Activated naive CD4-positive, alpha-beta T cell treated with anti-CD3 and anti-CD28 coated beads, Interleukin-2, amount 50 U/mL, for 24 hours (primary cell): ENCODE data around the gene PPM1H.

Experiments used
- H3K27ac Mint-ChIP-seq: one replicate; pipeline ENCODE4 v1.8.0; 2021; ENCODE audit warnings: mild to moderate bottlenecking, mixed read lengths
- H3K27me3 Mint-ChIP-seq: one replicate; pipeline ENCODE4 v1.8.0; 2021; ENCODE audit warnings: mixed read lengths
- H3K36me3 Mint-ChIP-seq: one replicate; pipeline ENCODE4 v1.8.0; 2021; ENCODE audit warnings: mixed read lengths
- H3K4me1 Mint-ChIP-seq: one replicate; pipeline ENCODE4 v1.8.0; 2021; ENCODE audit warnings: mixed read lengths
- H3K4me3 Mint-ChIP-seq: one replicate; pipeline ENCODE4 v1.8.0; 2021; ENCODE audit warnings: mild to moderate bottlenecking, mixed read lengths
- H3K9me3 Mint-ChIP-seq: one replicate; pipeline ENCODE4 v1.8.0; 2021; ENCODE audit warnings: mixed read lengths

The PPM1H gene

DNA sequence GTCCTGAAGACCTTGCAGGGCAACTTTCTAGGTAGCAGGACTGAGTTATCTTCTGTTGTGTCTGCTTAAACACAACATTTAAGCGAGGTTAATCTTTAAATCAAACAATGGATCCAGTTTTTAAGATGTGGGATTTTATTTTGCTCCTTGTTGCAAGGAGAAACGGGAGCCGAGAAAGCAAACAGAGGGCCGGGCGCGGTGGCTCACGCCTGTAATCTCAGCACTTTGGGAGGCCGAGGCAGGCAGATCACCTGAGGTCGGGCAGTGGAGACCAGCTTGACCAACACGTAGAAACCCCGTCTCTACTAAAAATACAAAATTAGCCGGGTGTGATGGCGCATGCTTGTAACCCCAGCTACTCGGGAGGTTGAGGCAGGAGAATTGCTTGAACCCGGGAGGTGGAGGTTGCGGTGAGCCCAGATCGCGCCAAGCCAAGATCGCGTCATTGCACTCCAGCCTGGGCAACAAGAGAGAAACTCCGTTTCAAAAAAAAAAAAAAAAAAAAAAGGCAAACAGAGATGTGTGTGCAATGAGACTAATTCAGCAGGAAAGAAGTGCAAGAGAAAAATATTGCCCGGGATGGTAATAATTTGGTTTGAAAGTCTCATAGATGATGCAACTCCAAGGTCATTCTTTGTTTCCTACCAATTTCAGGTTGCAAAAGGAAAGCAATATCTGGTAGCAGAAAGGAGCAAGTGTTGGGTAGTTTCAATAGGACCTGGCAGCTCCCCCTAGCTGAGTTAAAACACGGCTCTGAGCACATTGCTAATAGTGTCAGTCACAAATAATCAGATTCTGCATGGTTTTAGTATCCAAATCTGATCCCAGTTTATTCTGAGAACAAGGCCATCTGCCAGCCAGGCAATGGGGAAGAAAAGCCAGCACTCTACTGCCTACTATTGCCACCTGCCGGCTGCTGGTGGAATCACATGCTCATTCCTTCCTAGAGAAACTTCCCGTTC, 141.4 kb downstream of the PPM1H start:
- Mint-ChIP-seq H3K4me3 (no peak overlapping the region), H3K4me1 (no peaks in the 10 kb centered on the region), H3K36me3 (no peaks in the 10 kb centered on the region), H3K27me3 (no peaks in the 10 kb centered on the region), H3K27ac (no peak overlapping the region), H3K9me3 (no peaks in the 10 kb centered on the region)

DNA sequence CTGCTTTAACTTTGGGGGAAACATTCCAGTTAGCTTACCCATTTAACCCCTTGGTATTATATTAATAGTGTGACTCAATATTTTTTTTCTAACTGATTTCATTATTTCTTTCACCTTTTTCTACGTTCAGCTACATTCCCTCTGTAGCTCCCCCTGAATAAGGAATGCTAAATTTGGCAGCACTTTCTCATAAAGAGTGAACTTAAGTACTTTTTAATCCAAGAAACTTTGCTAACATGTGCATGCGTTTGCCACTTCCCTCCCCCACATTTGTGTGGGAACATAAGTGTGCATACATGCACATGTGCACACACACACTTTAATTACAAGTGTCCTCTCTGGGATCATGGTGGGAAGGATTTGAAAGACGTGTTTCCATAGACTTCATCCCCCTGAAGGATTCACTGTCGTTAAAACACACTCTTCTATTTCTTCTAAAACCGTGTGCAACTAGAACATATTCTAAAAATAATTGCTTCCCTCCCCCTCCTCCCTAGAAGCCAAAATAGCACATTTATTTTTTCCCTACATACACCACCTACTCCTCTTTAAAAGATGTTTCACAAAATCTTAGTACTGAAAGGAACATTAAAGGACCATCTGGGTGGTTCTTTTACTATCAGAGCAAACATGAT, 142.6 kb downstream of the PPM1H start:
- H3K36me3 Mint-ChIP-seq, result no peaks in the 10 kb centered on the region
- H3K27me3 Mint-ChIP-seq, result no peaks in the 10 kb centered on the region
- H3K9me3 Mint-ChIP-seq, result no peaks in the 10 kb centered on the region
- no peak overlapping the region for H3K4me3 Mint-ChIP-seq
- H3K27ac Mint-ChIP-seq, result no peak overlapping the region
- no peaks in the 10 kb centered on the region for H3K4me1 Mint-ChIP-seq

DNA sequence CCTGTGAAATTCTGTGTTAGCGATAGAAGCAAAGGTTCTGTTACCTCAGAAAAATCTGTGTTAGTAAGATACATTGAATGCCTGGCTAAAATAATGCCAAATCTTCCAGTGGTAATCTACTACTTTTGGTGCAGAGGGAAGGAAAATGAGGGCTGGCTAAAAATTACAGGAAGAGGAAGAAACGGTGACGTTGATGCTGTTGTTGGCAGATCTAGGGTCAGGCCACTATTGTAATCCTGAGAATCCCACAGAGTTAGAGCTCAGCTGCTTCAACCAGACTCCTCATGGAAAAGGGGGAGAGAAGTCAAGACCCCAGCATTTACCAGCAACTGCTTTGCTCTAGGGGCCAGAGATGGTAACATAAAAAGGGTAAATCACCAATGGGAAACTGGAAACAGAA, 145.1 kb downstream of the PPM1H start:
- Mint-ChIP-seq H3K27me3 (no peaks in the 10 kb centered on the region), H3K9me3 (no peaks in the 10 kb centered on the region), H3K36me3 (no peaks in the 10 kb centered on the region), H3K4me1 (peaks cover 7% of the 10 kb centered on the region), H3K27ac (no peak overlapping the region), H3K4me3 (no peak overlapping the region)

DNA sequence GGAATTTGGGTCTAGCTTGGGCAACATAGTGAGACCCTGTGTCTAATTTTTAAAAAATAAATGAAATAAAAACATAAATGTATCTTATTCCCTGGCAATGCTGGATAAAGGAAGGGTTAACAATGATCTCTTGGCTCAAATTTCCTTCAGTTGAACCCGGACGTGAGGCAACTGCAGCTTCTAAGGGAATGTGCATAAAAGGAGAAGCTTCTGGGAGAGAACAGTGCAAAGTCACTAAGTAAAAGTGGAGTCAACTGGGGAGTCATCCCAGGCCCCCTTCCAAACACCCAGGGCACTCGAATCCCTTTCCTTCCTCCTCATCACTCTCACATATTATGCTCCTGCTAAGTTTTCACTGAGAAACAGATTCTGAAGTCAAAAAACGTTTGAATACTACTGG, 147.3 kb downstream of the PPM1H start:
- Mint-ChIP-seq H3K27ac (no peak overlapping the region), H3K4me3 (no peak overlapping the region), H3K27me3 (no peaks in the 10 kb centered on the region), H3K9me3 (no peaks in the 10 kb centered on the region), H3K36me3 (no peaks in the 10 kb centered on the region), H3K4me1 (peaks cover 7% of the 10 kb centered on the region)

DNA sequence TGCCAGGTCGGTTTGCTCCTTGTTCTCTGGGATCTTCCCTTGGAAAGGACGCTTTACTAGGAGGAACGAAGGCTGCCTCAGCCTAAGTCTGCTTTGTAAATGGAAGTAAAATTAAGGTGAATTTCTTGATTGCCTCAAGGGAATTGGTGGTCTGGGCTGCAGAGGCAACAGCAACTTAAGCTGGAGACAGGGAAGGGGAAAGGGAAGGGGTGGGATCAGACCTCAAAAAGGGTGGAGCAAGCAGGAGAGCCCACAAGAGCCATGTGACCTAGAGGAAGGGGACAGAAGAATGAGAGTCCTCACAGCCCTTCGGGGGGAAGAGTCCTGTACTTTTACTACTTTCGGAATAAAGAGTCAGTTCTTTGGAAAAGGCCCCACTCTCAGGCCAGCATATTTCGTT, 147.9 kb downstream of the PPM1H start:
- H3K4me3 Mint-ChIP-seq, result no peak overlapping the region
- no peak overlapping the region for H3K27ac Mint-ChIP-seq
- no peaks in the 10 kb centered on the region for H3K9me3 Mint-ChIP-seq
- no peaks in the 10 kb centered on the region for H3K27me3 Mint-ChIP-seq
- H3K4me1 Mint-ChIP-seq, result peaks cover 7% of the 10 kb centered on the region
- H3K36me3 Mint-ChIP-seq, result no peaks in the 10 kb centered on the region

DNA sequence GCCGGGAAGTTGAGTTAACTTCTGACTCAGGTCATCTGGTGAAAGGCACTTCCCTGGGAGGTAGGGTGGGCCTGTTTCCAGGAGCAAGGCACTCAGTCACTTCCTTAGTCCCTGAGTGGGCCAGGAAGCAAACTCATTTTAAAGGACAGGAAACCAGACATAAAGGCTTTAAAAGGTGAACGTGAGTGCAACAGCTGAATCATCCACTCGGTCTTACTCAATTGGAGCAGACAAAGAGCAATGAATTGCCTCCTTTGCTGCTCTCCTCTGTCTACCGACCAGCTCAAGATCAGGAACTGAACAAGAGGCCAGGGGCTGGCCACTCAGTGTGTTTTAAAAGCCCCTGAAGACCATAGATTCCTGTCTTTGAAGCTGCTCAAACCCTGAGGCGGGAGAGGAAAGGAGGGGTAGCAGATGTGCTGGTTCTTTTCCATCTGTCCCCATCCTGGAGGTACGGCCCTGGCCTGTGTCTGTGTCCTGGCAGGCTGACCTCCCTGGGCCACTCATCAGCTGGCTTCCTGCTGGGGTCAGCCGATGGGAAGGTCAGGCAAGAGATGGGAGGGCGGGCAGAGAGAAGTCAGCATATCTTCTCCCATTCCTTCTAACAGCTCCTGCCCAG, 148.9 kb downstream of the PPM1H start:
- Mint-ChIP-seq H3K27ac (no peak overlapping the region), H3K9me3 (no peaks in the 10 kb centered on the region), H3K36me3 (no peaks in the 10 kb centered on the region), H3K27me3 (no peaks in the 10 kb centered on the region), H3K4me1 (peaks cover 7% of the 10 kb centered on the region), H3K4me3 (no peak overlapping the region)

DNA sequence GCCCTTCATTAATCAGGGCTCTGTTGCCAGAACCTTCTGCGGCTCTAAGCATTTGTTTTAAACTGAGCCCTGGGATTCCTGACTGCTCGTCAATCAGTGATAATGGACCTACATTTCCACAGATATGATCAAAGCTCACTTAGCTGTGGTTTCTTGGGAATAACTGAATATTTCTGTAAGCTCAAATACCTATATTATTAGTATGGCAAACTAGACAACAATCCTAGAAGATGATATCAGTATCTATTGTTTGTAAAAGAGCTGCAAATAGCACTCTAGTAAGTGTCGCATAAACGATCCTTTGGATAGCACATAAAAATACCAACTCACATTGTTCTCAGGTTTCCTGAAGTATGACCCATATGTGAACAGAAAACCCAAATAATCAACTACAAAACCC, 150.4 kb downstream of the PPM1H start:
- Mint-ChIP-seq H3K4me1 (peaks cover 7% of the 10 kb centered on the region), H3K4me3 (no peak overlapping the region), H3K36me3 (no peaks in the 10 kb centered on the region), H3K27ac (no peak overlapping the region), H3K27me3 (no peaks in the 10 kb centered on the region), H3K9me3 (no peaks in the 10 kb centered on the region)

DNA sequence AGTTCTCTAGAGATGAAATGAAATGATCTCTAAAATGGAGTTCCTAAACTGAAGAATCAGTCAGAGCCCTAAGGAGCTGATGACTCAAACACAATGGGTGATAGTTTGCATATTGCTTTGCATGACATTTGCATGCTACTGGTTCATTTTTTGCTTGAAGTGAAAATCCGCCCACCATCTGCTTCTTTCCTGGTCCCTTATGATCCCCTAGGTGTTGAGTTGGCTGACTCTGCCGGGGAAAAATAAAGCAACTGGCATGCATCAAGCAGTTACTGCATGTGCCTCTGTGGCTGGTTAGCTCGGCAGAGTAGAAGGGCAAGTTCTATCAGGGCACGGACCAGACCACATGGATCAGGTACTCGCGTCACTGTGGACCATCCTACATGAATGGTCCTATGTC, 151.1 kb downstream of the PPM1H start:
- H3K4me3 Mint-ChIP-seq, result no peak overlapping the region
- H3K27ac Mint-ChIP-seq, result no peak overlapping the region
- H3K9me3 Mint-ChIP-seq, result no peaks in the 10 kb centered on the region
- peaks cover 7% of the 10 kb centered on the region for H3K4me1 Mint-ChIP-seq
- no peaks in the 10 kb centered on the region for H3K36me3 Mint-ChIP-seq
- H3K27me3 Mint-ChIP-seq, result no peaks in the 10 kb centered on the region

DNA sequence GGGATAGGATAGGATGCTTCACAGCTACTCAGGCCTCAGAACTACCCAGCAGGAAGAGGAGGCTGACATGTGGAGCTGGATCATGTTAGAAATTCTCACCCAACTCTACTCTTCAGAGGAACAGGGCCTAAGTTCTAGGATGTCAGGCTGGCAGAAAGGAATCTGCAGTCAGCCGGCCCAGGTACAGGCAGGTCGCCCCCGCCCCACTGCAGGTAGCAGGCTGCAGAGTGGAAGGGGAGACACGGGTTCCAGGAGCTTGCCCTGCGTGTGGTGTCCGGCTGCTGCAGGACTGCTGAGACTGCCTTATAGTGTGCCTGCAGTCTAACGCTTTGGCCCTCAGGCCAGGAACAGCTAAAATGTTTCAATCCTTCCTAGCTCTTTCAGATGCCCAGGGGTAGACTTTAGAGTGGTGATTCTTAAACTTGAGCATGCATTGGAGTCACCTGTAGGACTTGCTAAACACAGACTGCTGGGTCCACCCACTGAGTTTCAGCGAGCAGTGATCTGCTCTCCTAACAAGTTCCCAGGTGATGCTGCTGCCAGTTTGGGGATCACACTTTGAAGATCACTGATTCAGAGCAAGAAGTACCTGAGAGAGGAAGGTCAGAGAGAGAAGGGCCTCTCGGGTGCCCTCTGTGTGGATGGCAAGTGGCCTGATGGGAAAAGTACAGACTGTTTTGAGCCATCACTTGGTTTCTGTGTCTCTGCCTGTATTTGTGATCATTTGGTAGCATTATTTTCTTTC, 153.6 kb downstream of the PPM1H start:
- Mint-ChIP-seq H3K4me1 (peaks cover 7% of the 10 kb centered on the region), H3K4me3 (no peak overlapping the region), H3K9me3 (no peaks in the 10 kb centered on the region), H3K36me3 (no peaks in the 10 kb centered on the region), H3K27me3 (no peaks in the 10 kb centered on the region), H3K27ac (no peak overlapping the region)

DNA sequence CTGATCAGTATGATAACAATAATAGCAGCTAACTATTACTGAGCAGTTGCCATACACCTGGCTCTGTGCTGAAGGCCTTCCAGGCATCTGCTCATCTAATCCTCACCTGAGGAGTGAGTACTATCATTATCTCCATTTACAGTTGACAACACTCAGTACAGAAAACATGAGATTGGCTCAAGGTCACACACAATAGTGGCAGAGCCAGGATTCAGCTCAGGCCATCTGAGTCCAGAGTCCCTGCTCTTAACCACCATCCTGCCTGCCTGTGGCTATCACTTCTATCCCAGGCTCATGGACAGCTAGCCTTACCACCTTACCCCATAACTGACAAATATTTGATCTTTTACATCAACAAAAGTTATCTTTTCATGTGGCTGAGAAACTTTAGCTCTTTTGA, 155.5 kb downstream of the PPM1H start:
- no peaks in the 10 kb centered on the region for H3K4me1 Mint-ChIP-seq
- no peaks in the 10 kb centered on the region for H3K27me3 Mint-ChIP-seq

DNA sequence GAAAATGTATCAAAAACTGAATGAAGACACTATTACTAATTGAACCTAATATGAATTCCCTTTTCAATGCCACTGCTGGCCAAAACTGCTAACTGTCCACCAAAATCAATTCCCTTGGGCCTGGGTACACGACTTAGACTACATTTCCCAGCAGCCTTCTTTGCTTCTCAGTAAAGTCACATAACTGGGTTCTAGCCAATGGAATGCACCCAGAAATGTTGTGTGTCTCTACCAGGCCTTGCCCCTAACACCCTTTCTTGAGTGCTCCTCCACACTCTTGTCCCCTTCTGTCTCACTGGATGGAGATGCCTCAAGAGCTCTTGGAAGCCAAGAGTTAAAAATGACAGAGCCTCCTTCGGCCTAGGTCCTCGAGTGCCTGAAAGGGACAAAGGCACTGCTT, 156.8 kb downstream of the PPM1H start:
- H3K4me1 Mint-ChIP-seq, result no peaks in the 10 kb centered on the region

More for the DNA sequence above, 155.5 kb downstream of the PPM1H start:
- Mint-ChIP-seq H3K4me3 (no peak overlapping the region), H3K9me3 (no peaks in the 10 kb centered on the region), H3K36me3 (no peaks in the 10 kb centered on the region), H3K27ac (no peak overlapping the region)

DNA sequence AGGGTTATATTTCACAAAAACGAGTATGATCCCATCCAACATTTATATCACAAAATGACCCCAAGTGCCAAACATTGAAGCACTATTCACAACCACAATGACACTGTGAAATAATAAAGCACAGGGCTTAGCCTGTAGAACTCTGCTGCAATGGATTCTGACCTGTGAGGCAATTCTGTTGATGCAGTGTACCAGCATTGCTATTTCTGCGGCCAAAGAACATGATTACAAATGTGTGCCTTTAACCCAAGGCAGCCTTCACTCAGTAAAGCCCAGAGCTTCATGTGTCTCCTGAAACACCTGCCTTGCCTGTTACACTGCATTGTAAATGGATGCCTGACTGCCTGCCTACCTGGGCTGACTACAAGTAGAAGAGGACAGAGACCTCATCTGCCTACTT, 158.0 kb downstream of the PPM1H start:
- Mint-ChIP-seq H3K27me3 (no peaks in the 10 kb centered on the region), H3K4me1 (no peaks in the 10 kb centered on the region), H3K36me3 (no peaks in the 10 kb centered on the region), H3K9me3 (no peaks in the 10 kb centered on the region), H3K4me3 (no peak overlapping the region), H3K27ac (no peak overlapping the region)

More for the DNA sequence above, 156.8 kb downstream of the PPM1H start:
- Mint-ChIP-seq H3K36me3 (no peaks in the 10 kb centered on the region), H3K27me3 (no peaks in the 10 kb centered on the region), H3K27ac (no peak overlapping the region), H3K4me3 (no peak overlapping the region), H3K9me3 (no peaks in the 10 kb centered on the region)

DNA sequence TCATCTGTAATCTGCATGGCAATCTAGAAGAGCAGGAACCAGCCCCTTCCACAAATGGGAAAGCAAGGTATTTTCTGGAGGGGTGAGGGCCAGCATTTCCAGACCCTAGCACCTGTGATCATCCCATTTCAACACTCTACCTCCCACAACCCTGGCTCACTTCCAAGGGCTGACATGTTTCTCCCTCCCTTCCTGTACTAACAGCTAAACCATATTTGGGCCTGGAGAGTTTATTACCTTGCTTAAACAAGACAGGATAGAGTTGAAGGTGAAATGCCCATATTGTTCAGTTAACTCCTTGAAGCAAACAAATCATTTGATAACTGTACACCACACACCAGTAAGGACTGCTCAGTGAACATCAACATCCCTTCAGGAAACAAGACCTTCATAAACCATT, 158.4 kb downstream of the PPM1H start:
- Mint-ChIP-seq H3K4me1 (no peaks in the 10 kb centered on the region), H3K27ac (no peak overlapping the region), H3K27me3 (no peaks in the 10 kb centered on the region), H3K36me3 (no peaks in the 10 kb centered on the region), H3K4me3 (no peak overlapping the region), H3K9me3 (no peaks in the 10 kb centered on the region)

DNA sequence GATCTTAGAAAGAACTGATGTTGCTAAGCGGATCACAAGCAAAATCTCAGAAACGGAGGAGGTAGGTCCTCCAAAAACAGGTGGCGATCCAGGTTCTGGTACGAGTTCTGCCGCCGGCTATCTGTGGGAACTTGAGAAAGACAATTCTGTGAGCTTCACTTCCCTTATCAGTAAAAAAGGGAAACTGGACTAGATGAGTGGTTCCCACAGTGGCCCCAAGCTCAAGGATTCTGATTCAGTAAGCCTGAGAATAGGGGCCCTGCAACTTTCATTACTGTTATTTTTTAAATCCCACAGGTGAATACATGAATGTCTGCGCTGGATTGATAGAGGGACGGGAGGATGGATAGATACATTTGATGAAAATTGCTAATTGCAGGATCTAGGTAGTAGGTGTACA, 160.2 kb downstream of the PPM1H start:
- no peaks in the 10 kb centered on the region for H3K9me3 Mint-ChIP-seq
- H3K4me3 Mint-ChIP-seq, result no peak overlapping the region
- no peaks in the 10 kb centered on the region for H3K4me1 Mint-ChIP-seq
- H3K36me3 Mint-ChIP-seq, result no peaks in the 10 kb centered on the region
- H3K27me3 Mint-ChIP-seq, result no peaks in the 10 kb centered on the region
- no peak overlapping the region for H3K27ac Mint-ChIP-seq

DNA sequence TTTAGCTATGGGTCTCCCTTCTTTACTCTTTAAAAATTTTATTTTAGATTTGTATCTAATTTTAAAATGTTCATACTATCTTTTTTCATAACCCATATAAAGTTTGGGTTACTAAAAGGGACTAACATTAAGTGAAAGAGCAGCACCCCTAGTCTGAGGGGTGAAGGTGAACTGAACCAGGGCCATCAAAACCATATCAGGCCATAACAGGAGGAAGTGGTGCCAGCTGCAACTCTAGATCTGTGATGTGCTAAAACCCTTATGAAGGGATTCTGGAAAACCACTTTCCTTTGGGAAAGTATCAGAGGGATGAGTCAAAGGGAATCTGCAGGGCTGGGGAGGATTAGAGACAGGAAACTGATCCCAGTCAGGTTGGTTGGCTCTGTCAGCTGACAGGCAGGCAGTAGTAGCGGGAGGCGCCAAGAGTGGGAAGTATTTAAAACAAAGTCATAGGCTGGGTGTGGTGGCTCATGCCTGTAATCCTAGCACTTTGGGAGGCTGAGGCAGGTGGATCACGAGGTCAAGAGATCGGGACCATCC, 162.5 kb downstream of the PPM1H start:
- Mint-ChIP-seq H3K27me3 (no peaks in the 10 kb centered on the region), H3K4me1 (no peaks in the 10 kb centered on the region), H3K36me3 (no peaks in the 10 kb centered on the region), H3K4me3 (no peak overlapping the region), H3K9me3 (no peaks in the 10 kb centered on the region), H3K27ac (no peak overlapping the region)
